GM12873 (cell line): ENCODE measurements around the gene FUNDC2.

ENCODE experiments used
- CTCF ChIP-seq: IDR thresholded peaks from 2 replicates; pipeline ENCODE4 v1.5.1; 2012; ENCODE audit warnings: low read depth, mild to moderate bottlenecking, moderate library complexity, low read length, control low read depth; ENCODE audit not compliant: insufficient read depth; ENCODE audit errors: missing control alignments

FUNDC2 gene

GRCh38 chrX:155020591-155020990 lies 6.1 kb upstream of the FUNDC2 start:
- no peak for TF ChIP-seq CTCF

- TF ChIP-seq CTCF: no peak
Observed at GRCh38 chrX:155022585-155022984, 4.1 kb upstream of the FUNDC2 start, which contains the start of gene F8. Gene F8 (minus strand): TSS chrX:155022723. CDS start chrX:155022552, 171 bp downstream.

- TF ChIP-seq CTCF: no peak
Observed at GRCh38 chrX:155023907-155024833, 2.5 kb upstream of the FUNDC2 start.

GRCh38 chrX:155026420-155026726 lies 271 bp upstream of the FUNDC2 start:
- no peak for TF ChIP-seq CTCF

GRCh38 chrX:155027509-155028066 lies 944 bp downstream of the FUNDC2 start:
- no peak for TF ChIP-seq CTCF

GRCh38 chrX:155028129-155028528 lies 1.5 kb downstream of the FUNDC2 start:
- no peak for TF ChIP-seq CTCF

- TF ChIP-seq CTCF: no peak
Observed at GRCh38 chrX:155028877-155029291, 2.2 kb downstream of the FUNDC2 start.
